ENCODE measurements around the gene BEND2.

- no peak for TF ChIP-seq POLR2A (IDR thresholded peaks at IDR 0.05)
- no peak for TF ChIP-seq CTCF (IDR thresholded peaks at IDR 0.05)
- no peak for TF ChIP-seq POLR2AphosphoS5 (IDR thresholded peaks at IDR 0.05; ENCODE audit: insufficient read depth in 1 of 2, low read depth in 1 of 2)
Measured at GRCh38 chrX:18228069-18228468, 7.4 kb upstream of the BEND2 start.

All from vagina (tissue), 2 donors.